HepG2 (cell line): ENCODE results near the gene GAN. TPM values are rescaled to one million over a fixed set of nuclear protein-coding genes. Genes with fewer than 3 reads are reported as not detected.

Experiments used
- ATF6 ChIP-seq: sonication (generic); formaldehyde crosslinking; conservative IDR thresholded peaks from 2 replicates; pipeline ENCODE4 v1.4.0; 2020; ENCODE audit warnings: missing genetic modification reagents
- CC2D1A ChIP-seq: sonication (generic); formaldehyde crosslinking; IDR thresholded peaks from 2 replicates; pipeline ENCODE4 v1.8.1; 2023; ENCODE audit warnings: mild to moderate bottlenecking, missing genetic modification reagents
- FLYWCH1 ChIP-seq: sonication (generic); formaldehyde crosslinking; IDR thresholded peaks from 2 replicates; pipeline ENCODE4 v1.8.1; 2023; ENCODE audit warnings: mild to moderate bottlenecking, missing genetic modification reagents
- GTF2F1 ChIP-seq: fragments of 150-350 bp; IDR thresholded peaks from 2 replicates; pipeline ENCODE4 v1.6.1; 2014; ENCODE audit warnings: low read length
- MEIS2 ChIP-seq: sonication (generic); formaldehyde crosslinking; IDR thresholded peaks from 2 replicates; pipeline ENCODE4 v1.9.0; 2021; ENCODE audit warnings: mild to moderate bottlenecking, missing genetic modification reagents
- MXD1 ChIP-seq: sonication (generic); formaldehyde crosslinking; IDR thresholded peaks from 2 replicates; pipeline ENCODE4 v1.4.0; 2020; ENCODE audit warnings: mild to moderate bottlenecking, missing genetic modification reagents
- NFAT5 ChIP-seq: sonication (generic); formaldehyde crosslinking; IDR thresholded peaks from 2 replicates; pipeline ENCODE4 v1.4.0; 2020; ENCODE audit warnings: missing genetic modification reagents
- SRSF4 ChIP-seq: fragments of 200-400 bp; formaldehyde crosslinking; IDR thresholded peaks from one replicate; pipeline ENCODE4 v1.6.1; 2018; ENCODE audit warnings: mild to moderate bottlenecking, low read depth, low read length, moderate library complexity; ENCODE audit not compliant: poor library complexity, severe bottlenecking
- ZNF24 ChIP-seq: fragments of 450-650 bp; IDR thresholded peaks from 2 replicates; pipeline ENCODE4 v1.6.1; 2017; ENCODE audit warnings: antibody characterized with exemption, mild to moderate bottlenecking
- ZNF780A ChIP-seq: sonication (generic); formaldehyde crosslinking; IDR thresholded peaks from 2 replicates; pipeline ENCODE4 v1.8.0; 2022; ENCODE audit warnings: mild to moderate bottlenecking, missing genetic modification reagents, moderate library complexity
- ZNF879 ChIP-seq: sonication (generic); formaldehyde crosslinking; IDR thresholded peaks from 2 replicates; pipeline ENCODE4 v1.8.1; 2023; ENCODE audit warnings: missing genetic modification reagents
- ZSCAN30 ChIP-seq: sonication (generic); formaldehyde crosslinking; IDR thresholded peaks from 2 replicates; pipeline ENCODE4 v1.5.0; 2020; ENCODE audit warnings: mild to moderate bottlenecking, missing genetic modification reagents
- polyA plus RNA-seq, 8 experiments: library from polyadenylated mRNA; depleted of rRNA in 3 of 8; stranded (reverse) in 7 of 8; unstranded in 1 of 8; fragments of >200 nt; fragmentation: Illumina TruSeq in 4 of 8; extraction: Trizol in 4 of 8; gene quantifications; 2 replicates each; pipeline versions ENCODE4 v1.2.1 to v1.2.3, GENCODE V29; 2011 to 2016; ENCODE audit warnings: low read depth in 4 of 8, missing spikeins in 1 of 8, mixed read lengths in 1 of 8; ENCODE audit not compliant: insufficient read depth in 1 of 8
- total RNA-seq, 5 experiments: library from RNA; depleted of rRNA; stranded (reverse); fragments of >200 nt; fragmentation: Illumina TruSeq; extraction: Trizol; gene quantifications; 2 replicates each; pipeline ENCODE4 v1.2.3, GENCODE V29; 2016; ENCODE audit warnings: low read depth in 1 of 5

Gene GAN
- total and polyA plus RNA-seq, 2 of the 13 experiments (the other 11 are each of a cell fraction or from before 2014, with no cell fraction given) = 4.3 to 11.0 TPM

- TF ChIP-seq ATF6 (CRISPR knock-in tag) (no peak), MEIS2 (no peak), CC2D1A (CRISPR knock-in tag) (no peak), GTF2F1 (no peak), SRSF4 (no peak), MXD1 (no peak), FLYWCH1 (no peak), ZNF24 (no peak), ZSCAN30 (CRISPR knock-in tag) (no peak), ZNF879 (CRISPR knock-in tag) (no peak), ZNF780A (CRISPR knock-in tag) (no peak), NFAT5 (no peak)
- TF ChIP-seq, all 625 proteins: peak for 0
These were observed 53.1 kb downstream of the GAN start (continued) for GRCh38 chr16:81367821-81368220.
